Uterus (tissue), 4 donors: ENCODE results near the gene PTRH1. TPM values are rescaled to one million over a fixed set of nuclear protein-coding genes. Genes with fewer than 3 reads are reported as not detected.

Source experiments
- DNase-seq, 2 donors: peaks; one replicate each; pipeline ENCODE4 v3.0.0-alpha.2; 2019 to 2020
- H3K27ac ChIP-seq, 2 donors: fragments of 200-600 bp; sonication (generic); 1 replicate in 1 of 2; 2 replicates in 1 of 2; pipeline ENCODE4 v1.5.1; 2016 to 2018
- H3K27me3 ChIP-seq, 2 donors: fragments of 200-600 bp; sonication (generic); one replicate each; pipeline ENCODE4 v1.5.1; 2018 to 2019; ENCODE audit warnings: control low read depth in 1 of 2
- H3K36me3 ChIP-seq, 2 donors: fragments of 200-600 bp; sonication (generic); one replicate each; pipeline ENCODE4 v1.5.1; 2019; ENCODE audit warnings: control low read depth in 1 of 2
- H3K4me1 ChIP-seq, 2 donors: fragments of 200-600 bp; sonication (generic); one replicate each; pipeline ENCODE4 v1.5.1; 2018 to 2019; ENCODE audit warnings: control low read depth in 1 of 2
- H3K4me3 ChIP-seq, 2 donors: fragments of 200-600 bp; sonication (generic); 1 replicate in 1 of 2; 2 replicates in 1 of 2; pipeline ENCODE4 v1.5.1; 2018 to 2019; ENCODE audit warnings: mild to moderate bottlenecking in 1 of 2
- H3K9me3 ChIP-seq, 2 donors: fragments of 200-600 bp; sonication (generic); one replicate each; pipeline ENCODE4 v1.5.1; 2019; ENCODE audit warnings: control low read depth in 1 of 2
- POLR2A ChIP-seq, 2 donors: fragments of 450-650 bp; IDR thresholded peaks; one replicate each; pipeline ENCODE4 v1.6.1; 2016; ENCODE audit warnings: antibody characterized with exemption in 2 of 2, mild to moderate bottlenecking in 1 of 2, moderate library complexity in 1 of 2
- intact Hi-C: fragments of 100-400 bp; cut with DNase I; formaldehyde crosslinking; loops from one replicate; pipeline ENCODE4 v1.15.1; 2023; ENCODE audit warnings: low total_unique reads
- total RNA-seq, 4 donors: library from RNA; depleted of rRNA in 3 of 4; stranded (reverse); fragments of >200 nt in 3 of 4; gene quantifications; one replicate each; pipeline versions ENCODE4 v1.1.0 to v1.2.4, GENCODE V29; 2014 to 2023
- TF ChIP-seq, protein P1 (sequence below), 4 experiments: fragments of 200-600 bp in 2 of 4; fragments of 450-650 bp in 2 of 4; sonication (generic) in 2 of 4; IDR thresholded peaks; one replicate each; pipeline ENCODE4 v1.5.1; 2016 to 2019; ENCODE audit warnings: antibody characterized with exemption in 4 of 4, mild to moderate bottlenecking in 2 of 4, moderate library complexity in 1 of 4
- donor health status: DM: yes; HTN: yes; CAD: no.

Gene PTRH1
- total RNA-seq, 4 donors from 2014 or later = 3.8 to 18.4 (median 10.4) TPM

DNA sequence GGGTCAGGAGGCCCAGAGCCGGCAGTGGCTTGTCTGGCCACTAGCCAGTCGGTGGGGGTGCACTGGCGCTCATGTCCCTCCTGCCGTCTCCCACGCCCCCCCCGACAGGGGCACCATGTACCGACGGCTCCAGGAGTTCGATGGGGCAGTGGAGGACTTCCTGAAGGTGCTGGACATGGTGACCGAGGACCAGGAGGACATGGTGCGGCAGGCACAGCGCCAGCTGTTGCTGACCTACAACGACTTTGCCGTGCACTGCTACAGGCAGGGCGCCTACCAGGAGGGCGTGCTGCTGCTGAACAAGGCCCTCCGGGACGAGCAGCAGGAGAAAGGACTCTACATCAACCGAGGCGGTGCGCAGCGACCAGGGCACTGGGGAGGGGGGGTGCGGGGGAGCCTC is 8.5 kb upstream of the PTRH1 start:
- intact Hi-C loops = loop anchor here (10.0 kb wide), 1 partner anchor 129 kb away; no protein-coding TSS in a partner anchor
- H3K9me3 ChIP-seq = no peaks in the 10 kb centered on the region
- no peaks in the 10 kb centered on the region for H3K4me1 ChIP-seq
- no peaks in the 10 kb centered on the region for H3K36me3 ChIP-seq
- TF ChIP-seq, protein P1, sequence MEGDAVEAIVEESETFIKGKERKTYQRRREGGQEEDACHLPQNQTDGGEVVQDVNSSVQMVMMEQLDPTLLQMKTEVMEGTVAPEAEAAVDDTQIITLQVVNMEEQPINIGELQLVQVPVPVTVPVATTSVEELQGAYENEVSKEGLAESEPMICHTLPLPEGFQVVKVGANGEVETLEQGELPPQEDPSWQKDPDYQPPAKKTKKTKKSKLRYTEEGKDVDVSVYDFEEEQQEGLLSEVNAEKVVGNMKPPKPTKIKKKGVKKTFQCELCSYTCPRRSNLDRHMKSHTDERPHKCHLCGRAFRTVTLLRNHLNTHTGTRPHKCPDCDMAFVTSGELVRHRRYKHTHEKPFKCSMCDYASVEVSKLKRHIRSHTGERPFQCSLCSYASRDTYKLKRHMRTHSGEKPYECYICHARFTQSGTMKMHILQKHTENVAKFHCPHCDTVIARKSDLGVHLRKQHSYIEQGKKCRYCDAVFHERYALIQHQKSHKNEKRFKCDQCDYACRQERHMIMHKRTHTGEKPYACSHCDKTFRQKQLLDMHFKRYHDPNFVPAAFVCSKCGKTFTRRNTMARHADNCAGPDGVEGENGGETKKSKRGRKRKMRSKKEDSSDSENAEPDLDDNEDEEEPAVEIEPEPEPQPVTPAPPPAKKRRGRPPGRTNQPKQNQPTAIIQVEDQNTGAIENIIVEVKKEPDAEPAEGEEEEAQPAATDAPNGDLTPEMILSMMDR (IDR thresholded peaks at IDR 0.05) = no peak
- TF ChIP-seq POLR2A (IDR thresholded peaks at IDR 0.05) = no peak
- no peak overlapping the region for H3K27ac ChIP-seq
- no peak for DNase-seq
- no peak overlapping the region for H3K4me3 ChIP-seq
- H3K27me3 ChIP-seq = no peaks in the 10 kb centered on the region

DNA sequence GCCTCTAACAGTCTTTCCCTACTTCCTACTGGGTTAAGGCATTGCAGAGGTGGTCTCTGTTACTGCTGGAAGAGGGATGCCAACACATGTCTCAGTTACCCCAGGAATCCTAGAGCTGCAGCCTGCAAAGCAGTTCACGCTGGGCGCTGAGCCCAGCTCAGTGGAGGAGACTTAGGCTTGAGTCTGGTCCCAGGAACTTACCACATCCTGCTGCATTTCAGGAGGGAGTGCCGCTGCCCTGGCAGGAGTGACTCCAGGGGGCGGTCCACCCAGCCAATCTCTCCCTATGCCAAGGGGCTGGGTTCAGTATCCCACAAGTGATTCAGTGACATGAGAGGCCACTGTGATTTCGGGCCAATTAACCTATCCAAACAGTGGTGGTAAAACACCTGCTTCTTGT is 8.0 kb upstream of the PTRH1 start:
- no peaks in the 10 kb centered on the region for H3K9me3 ChIP-seq
- H3K36me3 ChIP-seq = no peaks in the 10 kb centered on the region
- intact Hi-C loops = loop anchor here (10.0 kb wide), 1 partner anchor 129 kb away; no protein-coding TSS in a partner anchor
- TF ChIP-seq POLR2A (IDR thresholded peaks at IDR 0.05) = no peak
- TF ChIP-seq, protein P1 (IDR thresholded peaks at IDR 0.05) = no peak
- H3K4me1 ChIP-seq = no peaks in the 10 kb centered on the region
- H3K27ac ChIP-seq = no peak overlapping the region
- no peaks in the 10 kb centered on the region for H3K27me3 ChIP-seq
- no peak overlapping the region for H3K4me3 ChIP-seq
- DNase-seq = no peak

DNA sequence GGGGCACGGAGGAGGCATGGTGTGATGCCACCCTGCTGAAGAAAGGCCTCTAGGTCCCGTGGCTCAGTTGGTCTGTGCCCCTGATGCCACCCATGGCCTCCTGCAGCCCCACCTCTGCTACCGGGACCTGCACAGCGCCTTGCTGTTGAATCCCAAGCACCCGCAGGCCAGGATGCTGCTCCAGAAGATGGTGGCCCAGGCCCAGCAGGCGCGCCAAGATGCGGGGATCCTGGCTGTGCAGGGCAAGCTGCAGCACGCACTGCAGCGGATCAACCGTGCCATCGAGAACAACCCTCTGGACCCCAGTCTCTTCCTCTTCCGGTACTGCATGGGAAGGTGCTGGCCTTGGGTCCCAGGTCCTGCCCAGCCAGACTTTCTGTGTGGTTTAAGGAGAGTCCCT is 7.5 kb upstream of the PTRH1 start:
- intact Hi-C loops = loop anchor here (10.0 kb wide), 1 partner anchor 128 kb away; no protein-coding TSS in a partner anchor
- no peaks in the 10 kb centered on the region for H3K36me3 ChIP-seq
- TF ChIP-seq POLR2A (IDR thresholded peaks at IDR 0.05) = no peak
- TF ChIP-seq, protein P1 (IDR thresholded peaks at IDR 0.05) = no peak
- no peak overlapping the region for H3K4me3 ChIP-seq
- H3K4me1 ChIP-seq = no peaks in the 10 kb centered on the region
- DNase-seq = no peak
- H3K27ac ChIP-seq = no peak overlapping the region
- no peaks in the 10 kb centered on the region for H3K27me3 ChIP-seq
- no peaks in the 10 kb centered on the region for H3K9me3 ChIP-seq

DNA sequence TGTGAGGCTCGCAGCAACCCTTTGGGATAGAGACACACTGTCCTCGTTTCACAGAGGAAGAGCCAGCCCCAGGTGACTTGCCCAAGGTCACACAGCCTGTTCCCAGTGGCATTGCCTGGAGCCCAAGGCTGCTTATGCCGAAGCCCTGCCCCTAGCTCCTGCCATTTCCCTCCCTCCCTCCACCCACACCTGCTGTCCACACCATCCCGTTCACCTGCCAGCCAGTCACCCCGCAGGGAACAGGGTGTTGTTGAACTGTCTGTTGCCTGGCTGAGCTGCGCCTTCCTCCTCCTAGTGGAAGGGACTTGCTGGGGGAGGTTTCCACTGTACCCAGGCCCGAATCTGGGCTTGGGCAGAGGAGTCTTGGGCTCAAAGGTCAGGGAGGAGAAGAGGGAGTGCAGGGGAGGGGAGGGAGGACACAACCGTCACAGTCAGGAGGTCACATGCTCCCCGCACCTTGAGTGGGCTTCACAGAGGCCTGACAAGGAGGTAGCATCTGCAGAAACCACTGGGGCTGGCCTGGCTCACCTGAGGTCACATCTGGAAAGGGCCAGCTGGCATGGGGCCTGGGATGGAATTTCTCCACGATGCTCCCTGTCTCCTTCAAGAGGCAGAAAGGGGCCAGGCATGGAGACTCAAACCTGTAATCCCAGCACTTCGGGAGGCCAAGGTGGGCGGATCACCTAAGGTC is 6.7 kb upstream of the PTRH1 start:
- no peaks in the 10 kb centered on the region for H3K9me3 ChIP-seq
- no peak for TF ChIP-seq POLR2A (IDR thresholded peaks at IDR 0.05)
- TF ChIP-seq, protein P1 (IDR thresholded peaks at IDR 0.05) = no peak
- H3K27me3 ChIP-seq = no peaks in the 10 kb centered on the region
- intact Hi-C loops = loop anchor here (10.0 kb wide), 1 partner anchor 127 kb away; no protein-coding TSS in a partner anchor
- DNase-seq = no peak
- H3K4me3 ChIP-seq = no peak overlapping the region
- H3K36me3 ChIP-seq = no peaks in the 10 kb centered on the region
- H3K4me1 ChIP-seq = no peaks in the 10 kb centered on the region
- H3K27ac ChIP-seq = no peak overlapping the region

DNA sequence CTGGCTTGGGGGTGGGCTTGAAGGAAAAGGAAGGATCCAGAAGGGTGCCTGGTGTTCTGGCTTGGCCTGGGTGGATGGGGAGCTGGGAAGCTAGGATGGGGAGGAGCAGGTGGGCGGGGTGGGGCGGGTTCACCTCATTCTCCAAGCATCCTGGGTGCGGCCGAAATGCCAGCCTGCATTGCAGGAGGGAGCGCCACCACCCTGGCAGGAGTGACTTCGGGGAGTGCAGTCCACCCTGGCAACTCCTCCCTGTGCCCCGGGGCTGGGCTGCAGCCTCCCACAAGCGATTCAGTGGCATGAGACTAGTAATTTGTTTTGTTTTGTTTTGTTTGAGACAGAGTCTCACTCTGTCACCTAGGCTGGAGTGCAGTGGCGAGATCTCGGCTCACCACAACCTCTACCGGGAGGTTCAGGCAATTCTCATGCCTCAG is 5.9 kb upstream of the PTRH1 start:
- H3K4me3 ChIP-seq = no peak overlapping the region
- no peak for DNase-seq
- no peaks in the 10 kb centered on the region for H3K9me3 ChIP-seq
- H3K27me3 ChIP-seq = no peaks in the 10 kb centered on the region
- intact Hi-C loops = loop anchor here (10.0 kb wide), 1 partner anchor 127 kb away; no protein-coding TSS in a partner anchor
- H3K36me3 ChIP-seq = no peaks in the 10 kb centered on the region
- no peak for TF ChIP-seq POLR2A (IDR thresholded peaks at IDR 0.05)
- TF ChIP-seq, protein P1 (IDR thresholded peaks at IDR 0.05) = no peak
- no peaks in the 10 kb centered on the region for H3K4me1 ChIP-seq
- H3K27ac ChIP-seq = no peak overlapping the region
